ENCODE results near the gene NBEAL1. TPM values are rescaled to one million over a fixed set of nuclear protein-coding genes. Genes with fewer than 3 reads are reported as not detected.
A peak's percentile ranks its signal among the peaks of the same experiment; 100 is the strongest.
"Not testable (repeated sequence)": the region's sequence is repeated elsewhere in the genome, so short reads cannot be mapped to it uniquely, and the experiment has no call there.

The NBEAL1 gene
- total RNA-seq, 2 experiments from 2014 or later, result 8.3 to 11.2 TPM

DNA sequence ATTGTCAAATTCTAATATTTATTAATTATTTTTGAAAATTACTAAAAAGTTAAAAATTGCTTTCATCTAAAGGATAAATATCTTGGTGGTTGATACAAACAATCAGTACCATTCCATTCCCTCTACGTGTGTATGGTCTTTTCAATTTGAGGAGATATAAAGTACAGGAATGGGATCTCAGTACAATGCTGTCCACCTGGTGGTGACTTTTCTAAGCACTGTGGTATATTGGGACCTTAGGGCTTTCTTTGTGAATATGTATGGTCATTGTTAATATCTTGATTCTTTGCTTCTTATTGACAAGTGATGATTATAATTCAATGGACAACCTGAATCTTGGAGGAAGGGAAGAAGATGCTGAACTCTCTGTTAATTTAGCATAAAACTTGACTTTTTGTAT lies 83.1 kb downstream of the NBEAL1 start:
- no peaks in the 10 kb centered on the region for H3K4me1 ChIP-seq (ENCODE audit: insufficient read depth, low read length)
- Mint-ChIP-seq H3K27me3 (no peaks in the 10 kb centered on the region), H3K9me3 (peaks cover 3% of the 10 kb centered on the region), H3K4me3 (no peak overlapping the region), H3K36me3 (ENCODE audit: low read depth) (peaks cover 34% of the 10 kb centered on the region), H3K4me1 (ENCODE audit: low read depth) (no peaks in the 10 kb centered on the region), H3K27ac (no peak overlapping the region)
- POLR2A ChIA-PET, result interaction anchor here (0.6 kb wide), 1 partner anchor 23 kb away, joined by 7 read pairs; no protein-coding TSS in a partner anchor
- ATAC-seq (ENCODE audit: poor library complexity), result no peak
- CTCF ChIA-PET, result no interaction called here
- H3K27ac ChIP-seq (ENCODE audit: low read depth in 1 of 2, low read length in 2 of 2), result no peak overlapping the region
- peak in 1 of 14 experiments; percentile 7 for DNase-seq
- H3K27me3 ChIP-seq (ENCODE audit: control insufficient read depth in 1 of 2, insufficient read depth in 2 of 2, low read length in 2 of 2), result no peaks in the 10 kb centered on the region
- intact Hi-C loops (cut with DNase I, micrococcal nuclease), result no loop called here
- H3K4me3 ChIP-seq (ENCODE audit: low read length), result no peak overlapping the region
- H3K9me3 ChIP-seq (ENCODE audit: control insufficient read depth in 1 of 2, insufficient read depth in 1 of 2, low read length in 2 of 2), result no peaks in the 10 kb centered on the region
- H3K36me3 ChIP-seq (ENCODE audit: insufficient read depth, low read length), result peaks cover 6% of the 10 kb centered on the region
- no peak for TF ChIP-seq CTCF (IDR thresholded peaks at IDR 0.05)

DNA sequence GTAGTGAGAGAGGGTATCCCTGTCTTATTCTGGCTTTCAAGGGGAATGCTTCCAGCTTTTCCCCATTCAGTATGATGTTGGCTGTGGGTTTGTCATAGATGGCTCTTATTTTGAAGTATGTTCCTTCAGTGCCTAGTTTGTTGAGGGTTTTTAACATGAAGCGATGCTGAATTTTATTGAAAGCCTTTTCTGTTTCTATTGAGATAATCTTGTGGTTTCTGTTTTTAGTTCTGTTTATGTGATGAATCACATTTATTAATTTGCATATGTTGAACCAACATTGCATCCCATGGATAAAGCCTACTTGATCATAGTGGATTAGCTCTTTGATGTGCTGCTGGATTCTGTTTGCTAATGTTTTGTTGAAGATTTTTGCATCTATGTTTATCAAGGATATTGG lies 87.7 kb downstream of the NBEAL1 start:
- H3K27me3 Mint-ChIP-seq; H3K27ac Mint-ChIP-seq; POLR2A ChIA-PET; H3K27me3 ChIP-seq (ENCODE audit: control insufficient read depth in 1 of 2, insufficient read depth in 2 of 2, low read length in 2 of 2); H3K27ac ChIP-seq (ENCODE audit: low read depth in 1 of 2, low read length in 2 of 2); CTCF ChIA-PET; intact Hi-C loops (cut with DNase I, micrococcal nuclease); H3K36me3 ChIP-seq (ENCODE audit: insufficient read depth, low read length); DNase-seq; H3K4me3 Mint-ChIP-seq; H3K4me1 Mint-ChIP-seq (ENCODE audit: low read depth); H3K4me1 ChIP-seq (ENCODE audit: insufficient read depth, low read length); ATAC-seq (ENCODE audit: poor library complexity); H3K4me3 ChIP-seq (ENCODE audit: low read length): not testable (repeated sequence)
- Mint-ChIP-seq H3K36me3 (ENCODE audit: low read depth) (peaks cover 65% of the 10 kb centered on the region), H3K9me3 (peaks cover 18% of the 10 kb centered on the region)
- H3K9me3 ChIP-seq (ENCODE audit: control insufficient read depth in 1 of 2, insufficient read depth in 1 of 2, low read length in 2 of 2), result peaks cover 9 to 13% of the 10 kb centered on the region in 2 experiments

GRCh38 chr2:203104273-203104672 lies 89.6 kb downstream of the NBEAL1 start:
- Histone ChIP-seq H3K4me3 (ENCODE audit: low read length) (no peak overlapping the region), H3K27me3 (ENCODE audit: control insufficient read depth in 1 of 2, insufficient read depth in 2 of 2, low read length in 2 of 2) (no peaks in the 10 kb centered on the region), H3K9me3 (ENCODE audit: control insufficient read depth in 1 of 2, insufficient read depth in 1 of 2, low read length in 2 of 2) (peaks cover 9 to 13% of the 10 kb centered on the region in 2 experiments), H3K27ac (ENCODE audit: low read depth in 1 of 2, low read length in 2 of 2) (no peak overlapping the region), H3K36me3 (ENCODE audit: insufficient read depth, low read length) (peaks cover 8% of the 10 kb centered on the region), H3K4me1 (ENCODE audit: insufficient read depth, low read length) (no peaks in the 10 kb centered on the region)
- intact Hi-C loops (cut with DNase I, micrococcal nuclease), result no loop called here
- Mint-ChIP-seq H3K27ac (no peak overlapping the region), H3K4me1 (ENCODE audit: low read depth) (no peaks in the 10 kb centered on the region), H3K9me3 (peaks cover 18% of the 10 kb centered on the region), H3K36me3 (ENCODE audit: low read depth) (peaks cover 75% of the 10 kb centered on the region), H3K4me3 (no peak overlapping the region), H3K27me3 (no peaks in the 10 kb centered on the region)
- TF ChIP-seq CTCF (IDR thresholded peaks at IDR 0.05), result no peak
- ATAC-seq (ENCODE audit: poor library complexity) (no peak), DNase-seq (no peak)
- ChIA-PET CTCF (no interaction called here), POLR2A (interaction anchor here (1.2 kb wide), 1 partner anchor 830 kb away, joined by 4 read pairs; no protein-coding TSS in a partner anchor)

DNA sequence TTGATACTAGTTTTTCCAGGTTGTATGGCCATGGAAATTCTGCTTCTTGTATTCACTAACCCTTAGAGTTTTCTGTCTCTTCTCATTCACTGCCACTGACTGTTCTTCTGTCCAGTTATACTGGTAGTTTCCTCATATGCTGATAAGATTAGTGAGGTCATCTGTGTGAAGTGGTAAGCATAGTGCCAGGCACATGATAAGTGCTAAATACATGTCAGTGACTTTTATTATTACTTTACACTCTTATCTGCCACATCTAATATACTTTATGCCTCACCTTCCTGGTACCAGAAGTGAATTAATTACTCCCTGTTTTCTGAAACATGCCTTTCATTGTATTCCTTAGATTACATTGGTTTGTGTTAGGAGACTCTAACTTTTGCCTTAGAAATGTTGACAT lies 91.3 kb downstream of the NBEAL1 start:
- POLR2A ChIA-PET, result no interaction called here
- no peaks in the 10 kb centered on the region for H3K27me3 ChIP-seq (ENCODE audit: control insufficient read depth in 1 of 2, insufficient read depth in 2 of 2, low read length in 2 of 2)

GRCh38 chr2:203110496-203110895 lies 95.8 kb downstream of the NBEAL1 start:
- CTCF ChIA-PET; POLR2A ChIA-PET; H3K27me3 ChIP-seq (ENCODE audit: control insufficient read depth in 1 of 2, insufficient read depth in 2 of 2, low read length in 2 of 2); H3K4me1 ChIP-seq (ENCODE audit: insufficient read depth, low read length); H3K9me3 Mint-ChIP-seq; H3K9me3 ChIP-seq (ENCODE audit: control insufficient read depth in 1 of 2, insufficient read depth in 1 of 2, low read length in 2 of 2); H3K27ac Mint-ChIP-seq; H3K27me3 Mint-ChIP-seq; H3K27ac ChIP-seq (ENCODE audit: low read depth in 1 of 2, low read length in 2 of 2); ATAC-seq (ENCODE audit: poor library complexity); H3K4me1 Mint-ChIP-seq (ENCODE audit: low read depth); DNase-seq; intact Hi-C loops (cut with DNase I, micrococcal nuclease); H3K4me3 Mint-ChIP-seq; H3K4me3 ChIP-seq (ENCODE audit: low read length); H3K36me3 ChIP-seq (ENCODE audit: insufficient read depth, low read length): not testable (repeated sequence)
- H3K36me3 Mint-ChIP-seq (ENCODE audit: low read depth), result peaks cover 56% of the 10 kb centered on the region

More for the DNA sequence above, 91.3 kb downstream of the NBEAL1 start:
- DNase-seq (no peak), ATAC-seq (ENCODE audit: poor library complexity) (no peak)
- TF ChIP-seq CTCF (IDR thresholded peaks at IDR 0.05), result no peak
- H3K4me1 Mint-ChIP-seq (ENCODE audit: low read depth), result no peaks in the 10 kb centered on the region
- intact Hi-C loops (cut with DNase I, micrococcal nuclease), result no loop called here
- no peak overlapping the region for H3K27ac ChIP-seq (ENCODE audit: low read depth in 1 of 2, low read length in 2 of 2)
- H3K4me3 ChIP-seq (ENCODE audit: low read length), result no peak overlapping the region
- no peaks in the 10 kb centered on the region for H3K4me1 ChIP-seq (ENCODE audit: insufficient read depth, low read length)
- peaks cover 6% of the 10 kb centered on the region for H3K36me3 ChIP-seq (ENCODE audit: insufficient read depth, low read length)
- H3K27me3 Mint-ChIP-seq, result no peaks in the 10 kb centered on the region
- H3K27ac Mint-ChIP-seq, result no peak overlapping the region
- peaks cover 18% of the 10 kb centered on the region for H3K9me3 Mint-ChIP-seq
- CTCF ChIA-PET, result no interaction called here
- H3K4me3 Mint-ChIP-seq, result no peak overlapping the region
- peaks cover 72% of the 10 kb centered on the region for H3K36me3 Mint-ChIP-seq (ENCODE audit: low read depth)
- H3K9me3 ChIP-seq (ENCODE audit: control insufficient read depth in 1 of 2, insufficient read depth in 1 of 2, low read length in 2 of 2), result peaks cover 9 to 13% of the 10 kb centered on the region in 2 experiments
